Activated T-helper 9 cell treated with anti-CD3 and anti-CD28 coated beads, Interleukin-2, amount 50 U/mL, for 16 hours (primary cell): ENCODE measurements around the gene ZBED3.
A peak's percentile ranks its signal among the peaks of the same experiment; 100 is the strongest.

ENCODE experiments used
- DNase-seq: peaks from one replicate; pipeline ENCODE4 v3.0.0-alpha.2; 2020; ENCODE audit warnings: low read depth

The ZBED3 gene

DNA sequence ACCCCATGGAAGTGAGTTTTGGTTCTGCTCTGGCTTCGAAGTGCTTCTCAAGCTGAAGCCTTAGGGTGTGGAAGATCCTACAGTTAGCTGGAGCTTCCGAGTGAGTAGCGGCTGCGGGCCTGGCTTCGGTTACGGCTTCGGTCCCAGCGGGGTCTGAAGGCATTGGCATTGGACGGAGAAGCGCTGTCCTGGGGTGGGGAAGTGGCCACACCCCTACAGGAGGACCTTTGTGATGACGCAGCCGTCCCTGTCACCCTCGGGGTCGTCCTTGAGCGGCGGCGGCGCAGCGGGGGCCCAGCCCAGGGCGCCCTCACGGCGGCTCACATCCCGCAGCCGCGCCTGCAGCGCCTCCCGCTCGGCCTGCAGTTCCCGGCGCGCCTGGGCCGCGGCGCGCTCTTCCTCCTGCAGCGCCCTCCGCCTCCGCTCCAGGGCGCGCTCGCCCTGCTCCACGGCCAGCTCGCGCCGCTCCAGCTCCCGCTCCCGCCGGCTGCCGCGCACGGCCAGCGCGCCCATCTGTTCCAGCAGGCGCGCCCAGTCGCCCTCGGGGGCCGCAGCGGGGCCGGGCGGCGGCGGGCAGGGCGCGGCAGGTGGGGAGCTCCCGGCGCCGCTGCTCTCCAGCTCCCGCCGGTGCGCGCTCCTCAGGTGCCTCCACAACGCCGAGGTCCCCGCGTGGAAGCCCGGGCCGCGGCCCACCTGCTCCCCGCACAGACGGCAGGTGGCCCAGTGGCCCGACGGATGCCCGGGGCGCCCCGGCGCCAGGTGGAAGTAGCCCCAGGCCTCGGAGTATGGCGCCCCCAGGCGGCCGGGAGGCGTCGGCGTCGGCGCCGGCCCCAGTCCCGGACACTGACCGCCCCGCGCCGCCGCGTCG is 9.9 kb downstream of the ZBED3 start:
- peak; percentile 28 for DNase-seq

DNA sequence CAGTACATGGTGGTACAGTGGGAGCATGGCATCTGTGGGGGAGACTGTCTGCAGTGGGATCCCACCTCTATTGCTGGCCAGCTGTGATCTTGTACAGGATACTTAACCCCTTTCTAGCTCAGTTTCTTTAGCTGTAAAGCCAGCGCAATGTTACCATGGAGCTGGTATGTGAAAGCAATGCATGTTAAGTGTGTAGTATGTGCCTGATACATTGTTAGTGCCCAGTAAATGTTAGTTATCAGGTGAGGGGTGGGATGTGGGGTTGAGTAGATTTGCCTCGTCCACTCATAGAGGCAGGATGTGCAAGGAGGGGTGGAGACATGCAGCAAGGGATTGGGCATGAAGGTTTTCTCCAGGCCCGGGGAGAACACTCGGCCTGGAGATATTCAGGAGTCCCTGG is 12.3 kb downstream of the ZBED3 start:
- DNase-seq = no peak

GRCh38 chr5:77073667-77074066 is 13.4 kb downstream of the ZBED3 start:
- no peak for DNase-seq

GRCh38 chr5:77066823-77067442 is 20.2 kb downstream of the ZBED3 start:
- no peak for DNase-seq

DNA sequence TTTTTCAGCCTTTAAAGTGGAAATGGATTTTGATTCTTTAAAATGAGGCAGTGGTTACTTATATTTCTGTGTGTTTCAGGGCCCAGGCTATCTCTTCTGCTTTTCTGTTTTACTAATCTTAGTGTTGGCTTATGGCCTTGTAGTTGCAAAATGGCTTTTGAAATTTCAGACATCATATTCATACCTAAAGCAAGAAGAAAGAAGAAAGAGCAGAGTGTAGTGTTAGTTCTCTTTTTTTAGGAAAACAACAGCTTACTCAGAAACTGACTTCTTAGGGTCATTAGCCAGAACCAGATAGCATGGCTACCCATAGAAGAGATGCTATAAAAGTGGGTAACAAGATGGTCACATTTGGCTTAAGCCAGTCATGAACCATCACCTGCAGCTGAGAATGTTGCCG is 20.9 kb downstream of the ZBED3 start:
- no peak for DNase-seq

DNA sequence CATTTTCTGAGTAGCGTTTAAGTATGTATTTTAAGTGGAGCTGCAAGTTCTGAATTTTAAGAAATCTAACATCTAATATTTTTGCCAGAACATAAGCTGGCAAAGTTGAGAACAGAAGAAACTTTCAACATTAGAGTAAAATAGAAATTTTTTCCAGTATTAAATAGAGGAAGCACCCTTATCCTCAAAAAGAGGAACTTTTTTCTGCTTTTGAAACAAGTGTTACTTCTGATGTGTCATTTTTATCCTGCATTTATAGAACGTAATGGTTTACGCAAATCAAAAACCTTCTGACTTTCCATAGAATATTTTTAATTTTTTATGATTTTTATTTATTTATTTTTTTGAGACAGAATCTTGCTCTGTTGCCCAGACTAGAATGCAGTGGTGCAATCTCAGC is 21.8 kb downstream of the ZBED3 start:
- DNase-seq = no peak

GRCh38 chr5:77064040-77064439 is 23.0 kb downstream of the ZBED3 start:
- no peak for DNase-seq

DNA sequence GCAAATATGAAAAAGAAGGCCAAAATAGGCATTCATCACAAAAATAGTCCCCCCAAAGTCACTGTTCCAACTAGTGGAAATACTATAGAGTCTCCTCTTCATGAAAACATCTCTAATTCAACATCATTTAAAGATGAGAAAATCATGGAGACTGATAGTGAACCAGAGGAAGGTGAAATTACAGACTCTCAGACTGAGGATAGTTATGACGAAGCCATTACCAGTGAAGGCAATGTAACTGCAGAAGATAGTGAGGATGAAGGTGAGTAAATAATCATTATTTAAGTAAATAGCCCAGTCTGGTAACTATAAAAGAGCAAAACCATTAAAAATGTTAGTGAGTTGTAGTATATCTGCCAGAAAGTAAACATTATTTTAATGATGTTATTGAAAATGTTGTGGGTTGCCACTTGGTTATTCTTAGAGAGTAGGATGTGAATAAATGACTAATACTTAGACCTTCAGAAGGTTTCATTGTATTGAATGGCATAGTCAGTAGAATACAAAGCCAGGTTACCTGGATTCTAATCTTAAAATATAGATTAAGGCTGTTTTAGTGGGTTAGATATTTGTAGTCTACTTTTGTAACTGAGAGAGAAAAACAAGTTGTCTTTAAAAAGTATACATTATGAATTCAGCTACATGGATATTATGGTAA is 40.5 kb downstream of the ZBED3 start:
- no peak for DNase-seq

GRCh38 chr5:77035950-77036349 is 51.1 kb downstream of the ZBED3 start:
- no peak for DNase-seq

- DNase-seq = no peak
These were observed 53.7 kb downstream of the ZBED3 start for GRCh38 chr5:77033338-77033737.

- no peak for DNase-seq
These were observed 54.5 kb downstream of the ZBED3 start for GRCh38 chr5:77032635-77033034.

DNA sequence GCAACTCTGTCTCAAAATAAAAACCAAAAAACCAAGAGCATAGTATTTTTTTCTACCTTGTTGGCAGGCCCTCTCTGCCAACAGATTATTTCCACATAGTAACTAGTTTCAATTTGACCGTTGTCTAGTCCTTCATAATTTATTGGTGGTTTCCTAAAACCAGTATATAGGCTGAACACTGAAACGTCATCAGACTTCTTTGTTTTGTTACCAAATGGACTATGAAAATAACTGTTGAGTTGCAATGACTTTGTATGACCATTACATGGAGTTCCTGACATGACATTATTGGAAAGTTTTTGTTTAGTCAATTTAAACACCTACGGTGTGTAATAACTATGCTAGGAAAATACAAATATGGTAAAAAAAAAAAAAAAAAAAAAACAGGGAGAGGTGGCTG is 55.2 kb downstream of the ZBED3 start:
- DNase-seq = no peak

- DNase-seq = peak; percentile 83
These were observed 56.7 kb downstream of the ZBED3 start, which contains the start of gene AGGF1 for GRCh38 chr5:77030097-77031071. TSS of gene AGGF1 (plus strand) at chr5:77030404. CDS start at chr5:77030767, 363 bp downstream.

DNA sequence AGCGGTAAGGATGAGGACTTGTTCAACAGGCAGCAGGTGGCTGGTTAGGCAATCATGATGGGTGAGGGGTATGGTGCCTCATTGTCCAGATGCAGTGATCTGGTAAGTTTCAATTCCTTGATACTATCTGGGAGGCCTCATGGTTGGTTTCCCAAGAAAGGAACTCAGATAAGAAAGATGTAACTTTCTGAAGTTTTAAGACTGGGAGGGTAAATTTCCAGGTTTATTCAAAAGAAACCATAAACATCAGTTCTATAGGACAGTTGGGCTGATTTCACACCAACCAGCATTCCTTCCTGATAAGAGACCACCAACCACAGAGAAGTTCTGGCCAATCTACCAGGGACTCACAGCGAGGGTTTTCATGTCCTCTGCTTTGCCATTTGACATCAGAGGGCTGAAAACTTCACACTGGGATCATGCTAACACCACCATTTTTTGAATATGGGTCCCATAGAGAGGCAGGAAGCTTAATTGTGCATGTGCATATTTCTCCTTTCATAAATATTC is 57.7 kb downstream of the ZBED3 start:
- DNase-seq = no peak

DNA sequence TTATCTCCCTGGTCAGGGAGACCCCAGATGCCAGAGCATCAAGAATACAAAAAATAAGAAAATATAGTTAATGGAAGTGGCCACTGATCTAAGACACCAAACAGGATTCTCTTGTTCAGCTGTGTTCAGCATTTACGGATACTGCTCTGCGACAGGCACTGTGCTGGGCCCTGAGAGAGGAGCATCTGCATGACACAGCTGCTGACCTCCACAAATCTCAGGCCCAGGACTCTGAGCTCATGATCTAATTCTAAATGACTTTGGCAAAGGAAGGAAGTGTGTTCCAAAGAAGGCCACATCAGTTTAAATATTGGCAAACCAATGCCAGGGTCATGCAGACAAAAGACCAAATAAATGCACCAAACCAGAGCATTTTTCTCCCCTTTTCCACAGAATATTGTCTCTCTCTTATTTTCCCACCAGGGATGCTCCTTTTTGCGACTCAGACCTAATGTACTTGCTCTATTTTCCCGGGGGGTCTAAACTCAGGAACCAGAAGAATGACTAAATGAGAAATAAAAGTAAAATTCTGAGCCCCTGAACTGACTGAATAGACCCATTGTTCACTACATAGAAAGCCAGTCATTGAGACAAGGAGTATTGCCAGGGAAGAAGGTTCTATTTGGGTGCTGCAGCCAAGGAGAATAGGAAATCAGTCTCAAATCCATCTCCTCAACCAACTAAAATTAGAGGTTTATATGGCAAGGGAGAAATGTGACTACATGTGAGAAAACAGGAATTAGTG is 58.3 kb downstream of the ZBED3 start:
- DNase-seq = no peak

DNA sequence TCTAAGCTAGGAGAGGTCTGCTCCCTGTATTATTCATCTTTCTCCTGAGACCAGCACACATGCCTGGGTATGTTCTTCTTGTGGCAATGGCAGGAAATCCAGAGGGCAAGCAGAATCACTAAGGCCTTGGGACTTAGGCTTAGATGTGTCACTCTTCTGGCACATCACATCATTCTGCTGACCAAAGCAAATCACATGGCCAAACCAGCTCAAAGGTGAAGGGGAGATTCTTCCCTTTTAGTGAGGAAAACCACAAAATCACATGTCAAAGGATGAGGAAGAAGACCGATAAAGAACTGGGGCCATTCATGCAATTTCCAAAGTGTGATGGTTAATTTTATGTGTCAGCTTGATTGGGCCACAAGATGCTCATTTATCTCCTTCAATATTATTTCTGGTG is 62.6 kb downstream of the ZBED3 start:
- no peak for DNase-seq

DNA sequence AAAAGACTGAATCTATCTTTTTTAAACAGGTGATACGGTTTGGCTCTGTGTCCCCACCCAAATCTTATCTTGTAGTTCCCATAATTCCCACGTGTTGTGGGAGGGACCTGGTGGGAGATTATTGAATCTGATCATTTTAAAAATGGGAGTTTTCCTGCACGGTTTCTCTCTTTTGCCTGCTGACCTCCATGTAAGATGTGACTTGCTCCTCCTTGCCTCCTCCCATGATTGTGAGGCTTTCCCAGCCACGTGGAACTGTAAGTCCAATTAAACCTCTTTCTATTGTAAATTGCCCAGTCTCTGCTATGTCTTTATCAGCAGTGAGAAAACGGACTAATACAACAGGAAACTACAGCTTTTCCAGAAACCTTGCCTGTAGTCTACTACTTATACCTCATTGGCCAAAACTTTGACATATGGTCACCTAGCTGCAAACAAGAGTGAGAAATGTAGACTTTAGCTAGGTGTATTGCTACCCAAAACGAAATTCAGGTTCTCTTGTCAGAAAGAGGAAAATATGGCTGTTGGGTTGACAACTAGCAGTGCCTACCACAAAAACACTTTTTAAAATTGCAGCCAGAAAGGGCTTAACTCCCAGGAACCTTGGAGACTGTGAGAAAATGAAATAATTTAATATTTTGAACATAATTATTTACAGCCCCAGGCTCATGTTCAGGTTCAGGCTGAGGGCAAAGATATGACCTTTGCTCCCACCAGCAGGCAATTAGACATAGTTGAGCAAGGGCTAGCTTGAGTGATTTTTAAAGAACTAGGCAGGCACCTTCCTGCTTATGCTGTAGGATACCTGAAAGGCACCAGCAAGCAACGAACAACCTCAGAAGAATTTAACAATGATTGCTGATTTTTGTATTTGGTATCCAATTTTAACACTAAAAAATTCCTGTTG is 64.3 kb downstream of the ZBED3 start:
- DNase-seq = no peak
